Measurements from ENCODE around the gene ZEB2. TPM values are rescaled to one million over a fixed set of nuclear protein-coding genes. Genes with fewer than 3 reads are reported as not detected.

Gene ZEB2
- total and polyA plus RNA-seq, 10 of the 15 experiments (the other 5 are each of a cell fraction or from before 2014, with no cell fraction given) = 0.14 to 3.2 (median 0.84) TPM

DNA sequence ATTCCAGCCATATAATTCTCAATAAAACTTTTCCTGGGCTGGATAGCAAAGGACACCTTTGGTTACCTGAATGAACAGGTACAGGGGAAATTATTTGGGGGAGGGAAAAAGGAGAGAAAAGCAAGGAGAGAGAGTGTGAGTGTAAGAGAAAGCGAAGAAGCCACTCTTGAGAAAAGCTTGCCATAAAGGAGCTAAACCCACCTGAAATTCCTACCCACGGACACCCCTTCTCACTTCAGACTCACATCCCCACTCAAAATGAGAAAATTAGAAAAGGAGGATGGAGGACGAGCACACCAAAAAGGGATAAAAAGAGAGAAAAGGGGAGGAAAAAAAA lies 354 bp downstream of the ZEB2 start:
- no peaks in the 10 kb centered on the region for H3K79me2 ChIP-seq (ENCODE audit: control insufficient read depth, insufficient read depth, low read length)
- ChIA-PET POLR2A (no interaction called here), SMC1A (ENCODE audit: uncharacterized antibody, unreplicated experiment) (interaction anchor here (0.6 to 2.0 kb wide), 6 partner anchors 11 to 452 kb away, joined by 3 to 5 read pairs (median 4); no protein-coding TSS in a partner anchor), CTCF (interaction anchor here (0.6 kb wide), 1 partner anchor 14 kb away, joined by 3 read pairs; no protein-coding TSS in a partner anchor), RAD21 (ENCODE audit: unreplicated experiment) (no interaction called here)
- peak overlapping the region; percentile 54; the same call in 1 of the 2 replicates for H3K4me3 ChIP-seq
- DNase-seq (ENCODE audit: low read depth, low spot score) = no peak
- BruUV-seq (replicated peaks) = no TSS peak
- no peak for FAIRE-seq
- intact Hi-C loops (cut with micrococcal nuclease; ENCODE audit: unreplicated experiment) = loop anchor here (10.0 kb wide), 1 partner anchor 355 kb away; no protein-coding TSS in a partner anchor
- no peaks in the 10 kb centered on the region for H3K36me3 ChIP-seq (ENCODE audit: control insufficient read depth in 2 of 2, insufficient read depth in 2 of 2, low read length in 1 of 2)
- WGBS (ENCODE audit: insufficient coverage, insufficient replicate concordance, low lambda C conversion rate, missing lambda C conversion rate) = 0% methylated on average over 3 of the region's 3 CpGs
- ATAC-seq = no peak
- no peak overlapping the region for H3K27ac ChIP-seq (ENCODE audit: control insufficient read depth, insufficient read depth)
- no peak overlapping the region for H3K9ac ChIP-seq (ENCODE audit: control insufficient read depth, insufficient read depth, low read length)
- peaks cover 18 to 29% of the 10 kb centered on the region in 2 experiments for H3K27me3 ChIP-seq (replicated peaks in 1 of 2; ENCODE audit: control insufficient read depth in 2 of 2, insufficient read depth in 2 of 2, low read length in 1 of 2)
- H3K9me3 ChIP-seq (replicated peaks; ENCODE audit: control insufficient read depth, insufficient read depth, low read length) = no peaks in the 10 kb centered on the region
- H4K20me1 ChIP-seq (ENCODE audit: control insufficient read depth, insufficient read depth) = no peaks in the 10 kb centered on the region
- no peak overlapping the region for H2AFZ ChIP-seq (ENCODE audit: control insufficient read depth, low read depth, low read length)
- H3K4me1 ChIP-seq (ENCODE audit: control insufficient read depth, insufficient read depth, low read length) = peaks cover 18% of the 10 kb centered on the region; the same call in 1 of the 2 replicates
- TF ChIP-seq SIN3A (IDR thresholded peaks at IDR 0.05; ENCODE audit: low read depth, low read length) = 0 out of 2 replicates have a peak, but pooled peaks have one; percentile 19
- TF ChIP-seq, protein P1, sequence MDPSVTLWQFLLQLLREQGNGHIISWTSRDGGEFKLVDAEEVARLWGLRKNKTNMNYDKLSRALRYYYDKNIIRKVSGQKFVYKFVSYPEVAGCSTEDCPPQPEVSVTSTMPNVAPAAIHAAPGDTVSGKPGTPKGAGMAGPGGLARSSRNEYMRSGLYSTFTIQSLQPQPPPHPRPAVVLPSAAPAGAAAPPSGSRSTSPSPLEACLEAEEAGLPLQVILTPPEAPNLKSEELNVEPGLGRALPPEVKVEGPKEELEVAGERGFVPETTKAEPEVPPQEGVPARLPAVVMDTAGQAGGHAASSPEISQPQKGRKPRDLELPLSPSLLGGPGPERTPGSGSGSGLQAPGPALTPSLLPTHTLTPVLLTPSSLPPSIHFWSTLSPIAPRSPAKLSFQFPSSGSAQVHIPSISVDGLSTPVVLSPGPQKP (IDR thresholded peaks at IDR 0.05; ENCODE audit: low read depth, low read length) = no peak
- TF ChIP-seq RFX5 (IDR thresholded peaks at IDR 0.05; ENCODE audit: low read depth, low read length) = no peak
- TF ChIP-seq PAX8 (IDR thresholded peaks at IDR 0.05) = no peak
- peak overlapping the region; percentile 68 for H3K4me2 ChIP-seq (ENCODE audit: control insufficient read depth, insufficient read depth)
- in situ Hi-C loops (cut with MboI) = no loop called here

Measured in GM12878 (cell line).